BE2C (cell line): ENCODE results near the gene CCDC85A.

ENCODE experiments used
- DNase-seq: peaks from one replicate; pipeline ENCODE4 v3.0.0-alpha.2; 2020
- H3K27me3 ChIP-seq: fragments of 250-450 bp; sonication (Bioruptor Pico); 2 replicates; pipeline ENCODE4 v1.5.1; 2020; ENCODE audit warnings: mild to moderate bottlenecking
- H3K36me3 ChIP-seq: fragments of 250-450 bp; sonication (Bioruptor Pico); 2 replicates; pipeline ENCODE4 v1.5.1; 2020; ENCODE audit warnings: mild to moderate bottlenecking
- H3K4me1 ChIP-seq: fragments of 250-450 bp; sonication (Bioruptor Pico); 2 replicates; pipeline ENCODE4 v1.5.1; 2020
- H3K4me3 ChIP-seq: 2 replicates; pipeline ENCODE4 v1.5.1; 2011; ENCODE audit warnings: low read depth, low read length
- H3K9me3 ChIP-seq: fragments of 250-450 bp; sonication (Bioruptor Pico); 2 replicates; pipeline ENCODE4 v1.5.1; 2020
- CTCF ChIP-seq: IDR thresholded peaks from 2 replicates; pipeline ENCODE4 v1.5.1; 2012; ENCODE audit warnings: mild to moderate bottlenecking, low read depth, low read length

Gene CCDC85A

GRCh38 chr2:56248965-56249742 is 65.4 kb downstream of the CCDC85A start:
- no peak for DNase-seq
- Histone ChIP-seq H3K36me3 (no peaks in the 10 kb centered on the region), H3K4me1 (no peaks in the 10 kb centered on the region), H3K27me3 (no peaks in the 10 kb centered on the region), H3K9me3 (no peaks in the 10 kb centered on the region), H3K4me3 (no peak overlapping the region)
- no peak for TF ChIP-seq CTCF

- Histone ChIP-seq H3K4me1 (no peaks in the 10 kb centered on the region), H3K4me3 (no peak overlapping the region), H3K36me3 (no peaks in the 10 kb centered on the region), H3K9me3 (no peaks in the 10 kb centered on the region), H3K27me3 (no peaks in the 10 kb centered on the region)
- DNase-seq, result no peak
- TF ChIP-seq CTCF, result no peak
Observed at GRCh38 chr2:56250153-56250729, 66.5 kb downstream of the CCDC85A start.

- TF ChIP-seq CTCF, result no peak
- H3K36me3 ChIP-seq, result no peaks in the 10 kb centered on the region
- no peak overlapping the region for H3K4me3 ChIP-seq
- no peak for DNase-seq
- no peaks in the 10 kb centered on the region for H3K4me1 ChIP-seq
- no peaks in the 10 kb centered on the region for H3K9me3 ChIP-seq
- no peaks in the 10 kb centered on the region for H3K27me3 ChIP-seq
Observed at GRCh38 chr2:56260415-56260814, 76.6 kb downstream of the CCDC85A start.

- Histone ChIP-seq H3K4me1 (no peaks in the 10 kb centered on the region), H3K36me3 (no peaks in the 10 kb centered on the region), H3K9me3 (no peaks in the 10 kb centered on the region), H3K27me3 (no peaks in the 10 kb centered on the region), H3K4me3 (no peak overlapping the region)
- DNase-seq, result no peak
- TF ChIP-seq CTCF, result no peak
Observed at GRCh38 chr2:56262241-56262640, 78.5 kb downstream of the CCDC85A start.

GRCh38 chr2:56263876-56264275 is 80.1 kb downstream of the CCDC85A start:
- Histone ChIP-seq H3K9me3 (no peaks in the 10 kb centered on the region), H3K27me3 (no peaks in the 10 kb centered on the region), H3K36me3 (no peaks in the 10 kb centered on the region), H3K4me1 (no peaks in the 10 kb centered on the region), H3K4me3 (no peak overlapping the region)
- DNase-seq, result no peak
- TF ChIP-seq CTCF, result no peak

- H3K9me3 ChIP-seq, result no peaks in the 10 kb centered on the region
- TF ChIP-seq CTCF, result no peak
- no peaks in the 10 kb centered on the region for H3K27me3 ChIP-seq
- H3K4me1 ChIP-seq, result no peaks in the 10 kb centered on the region
- H3K36me3 ChIP-seq, result no peaks in the 10 kb centered on the region
- no peak overlapping the region for H3K4me3 ChIP-seq
- DNase-seq, result no peak
Observed at GRCh38 chr2:56266761-56267414, 83.1 kb downstream of the CCDC85A start.
